ENCODE data around the gene COX6B1. TPM values are rescaled to one million over a fixed set of nuclear protein-coding genes. Genes with fewer than 3 reads are reported as not detected.

The COX6B1 gene
- total and polyA plus RNA-seq, 2 experiments from 2014 or later: 817 to 1,609 TPM

DNA sequence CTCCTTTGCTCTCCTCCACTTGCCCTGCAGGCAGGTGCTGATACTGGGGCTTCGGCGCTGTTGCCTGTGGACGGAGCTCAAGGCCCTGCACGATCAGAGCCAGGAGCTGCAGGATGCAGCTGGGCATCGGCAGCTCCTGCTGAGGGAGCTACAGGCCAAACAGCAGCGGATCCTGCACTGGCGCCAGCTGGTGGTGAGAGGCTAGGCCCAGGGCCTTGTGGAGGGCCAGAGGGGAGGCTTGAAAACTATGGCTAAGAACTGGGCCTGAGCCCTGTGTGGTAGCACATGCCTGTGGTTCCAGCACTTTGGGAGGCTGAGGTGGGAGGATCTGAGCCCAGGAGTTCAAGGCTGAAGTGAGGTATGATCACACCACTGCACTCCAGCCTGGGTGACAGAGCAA is 29.3 kb upstream of the COX6B1 start:
- H3K4me3 ChIP-seq: no peak overlapping the region
- TF ChIP-seq, protein P1, sequence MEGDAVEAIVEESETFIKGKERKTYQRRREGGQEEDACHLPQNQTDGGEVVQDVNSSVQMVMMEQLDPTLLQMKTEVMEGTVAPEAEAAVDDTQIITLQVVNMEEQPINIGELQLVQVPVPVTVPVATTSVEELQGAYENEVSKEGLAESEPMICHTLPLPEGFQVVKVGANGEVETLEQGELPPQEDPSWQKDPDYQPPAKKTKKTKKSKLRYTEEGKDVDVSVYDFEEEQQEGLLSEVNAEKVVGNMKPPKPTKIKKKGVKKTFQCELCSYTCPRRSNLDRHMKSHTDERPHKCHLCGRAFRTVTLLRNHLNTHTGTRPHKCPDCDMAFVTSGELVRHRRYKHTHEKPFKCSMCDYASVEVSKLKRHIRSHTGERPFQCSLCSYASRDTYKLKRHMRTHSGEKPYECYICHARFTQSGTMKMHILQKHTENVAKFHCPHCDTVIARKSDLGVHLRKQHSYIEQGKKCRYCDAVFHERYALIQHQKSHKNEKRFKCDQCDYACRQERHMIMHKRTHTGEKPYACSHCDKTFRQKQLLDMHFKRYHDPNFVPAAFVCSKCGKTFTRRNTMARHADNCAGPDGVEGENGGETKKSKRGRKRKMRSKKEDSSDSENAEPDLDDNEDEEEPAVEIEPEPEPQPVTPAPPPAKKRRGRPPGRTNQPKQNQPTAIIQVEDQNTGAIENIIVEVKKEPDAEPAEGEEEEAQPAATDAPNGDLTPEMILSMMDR (IDR thresholded peaks at IDR 0.05; ENCODE audit: low read depth, low read length): no peak
- no peak for DNase-seq (ENCODE audit: low read depth in 1 of 2, low spot score in 1 of 2)
- H3K9me3 ChIP-seq (ENCODE audit: low read depth): no peaks in the 10 kb centered on the region
- no peaks in the 10 kb centered on the region for H3K36me3 ChIP-seq
- no peak overlapping the region for H3K27ac ChIP-seq
- H3K4me1 ChIP-seq (ENCODE audit: low read depth): no peaks in the 10 kb centered on the region
- H3K27me3 ChIP-seq: no peaks in the 10 kb centered on the region

DNA sequence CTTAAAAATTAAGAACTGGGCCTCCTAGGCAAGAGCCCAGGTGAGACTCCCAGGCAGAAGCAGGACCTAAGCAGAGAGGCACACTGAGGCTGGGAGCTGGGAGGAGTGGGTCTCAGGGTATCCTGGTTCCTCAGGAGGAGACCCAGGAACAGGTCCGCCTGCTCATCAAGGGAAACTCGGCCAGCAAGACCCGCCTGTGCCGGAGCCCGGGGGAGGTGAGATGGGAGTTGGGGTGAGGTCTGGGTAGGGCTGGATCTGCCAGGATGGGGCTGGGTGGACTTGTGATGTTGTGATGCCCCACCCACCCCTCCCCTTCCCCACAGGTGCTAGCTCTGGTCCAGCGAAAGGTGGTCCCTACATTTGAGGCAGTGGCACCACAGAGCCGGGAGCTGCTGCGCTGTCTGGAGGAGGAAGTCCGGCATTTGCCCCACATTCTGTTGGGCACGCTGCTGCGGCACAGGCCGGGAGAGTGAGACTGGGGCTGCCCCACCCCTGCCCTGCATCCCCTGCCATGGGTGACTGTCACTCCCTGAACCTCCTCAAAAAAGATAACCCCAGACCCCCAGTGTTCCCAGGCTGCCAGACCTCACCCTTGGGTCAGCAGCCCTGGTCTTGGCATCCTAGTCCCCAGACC is 28.7 kb upstream of the COX6B1 start:
- H3K4me3 ChIP-seq: no peak overlapping the region
- H3K27ac ChIP-seq: no peak overlapping the region
- TF ChIP-seq, protein P1 (IDR thresholded peaks at IDR 0.05; ENCODE audit: low read depth, low read length): no peak
- no peaks in the 10 kb centered on the region for H3K36me3 ChIP-seq
- no peaks in the 10 kb centered on the region for H3K4me1 ChIP-seq (ENCODE audit: low read depth)
- no peak for DNase-seq (ENCODE audit: low read depth in 1 of 2, low spot score in 1 of 2)
- no peaks in the 10 kb centered on the region for H3K27me3 ChIP-seq
- H3K9me3 ChIP-seq (ENCODE audit: low read depth): no peaks in the 10 kb centered on the region

DNA sequence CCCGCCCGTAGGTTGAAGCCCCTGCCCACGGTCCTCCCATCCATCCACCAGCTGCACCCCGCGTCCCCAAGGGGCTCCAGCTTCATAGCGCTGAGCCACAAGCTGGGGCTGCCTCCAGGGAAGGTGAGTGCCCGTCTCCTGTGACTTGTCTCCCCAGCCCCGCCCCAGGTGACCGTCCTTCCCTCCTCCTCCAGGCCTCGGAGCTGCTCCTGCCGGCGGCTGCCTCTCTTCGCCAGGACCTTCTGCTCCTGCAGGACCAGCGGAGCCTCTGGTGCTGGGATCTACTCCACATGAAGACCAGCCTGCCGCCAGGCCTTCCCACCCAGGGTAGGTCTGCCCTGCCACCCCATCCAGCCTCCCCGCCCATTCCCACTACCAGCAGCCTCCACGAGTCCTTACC is 28.1 kb upstream of the COX6B1 start:
- H3K4me1 ChIP-seq (ENCODE audit: low read depth): no peaks in the 10 kb centered on the region
- H3K27me3 ChIP-seq: no peaks in the 10 kb centered on the region
- H3K27ac ChIP-seq: no peak overlapping the region
- no peaks in the 10 kb centered on the region for H3K36me3 ChIP-seq
- DNase-seq (ENCODE audit: low read depth in 1 of 2, low spot score in 1 of 2): no peak
- H3K4me3 ChIP-seq: no peak overlapping the region
- H3K9me3 ChIP-seq (ENCODE audit: low read depth): no peaks in the 10 kb centered on the region
- TF ChIP-seq, protein P1 (IDR thresholded peaks at IDR 0.05; ENCODE audit: low read depth, low read length): no peak

DNA sequence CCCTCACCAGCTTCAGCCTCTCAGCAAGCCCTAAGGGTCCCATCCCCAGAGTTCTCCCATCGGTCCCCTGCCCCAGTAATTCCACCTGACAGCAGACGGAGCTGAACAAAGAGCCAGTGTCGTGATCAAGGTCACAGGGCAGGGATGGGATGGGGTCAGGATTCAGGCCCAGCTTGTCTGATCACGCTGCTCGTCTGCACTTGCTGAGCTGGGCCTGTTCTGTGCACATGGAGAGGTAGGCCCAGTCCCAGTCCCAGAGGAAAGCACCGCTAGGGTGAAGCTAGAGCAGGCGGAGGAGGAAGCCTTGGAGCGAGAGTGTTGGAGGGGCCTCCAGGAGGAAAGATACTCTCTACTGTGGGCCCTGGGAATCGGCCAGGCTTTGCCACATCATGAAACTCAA is 26.4 kb upstream of the COX6B1 start:
- Histone ChIP-seq H3K27ac (no peak overlapping the region), H3K4me1 (ENCODE audit: low read depth) (no peaks in the 10 kb centered on the region), H3K27me3 (no peaks in the 10 kb centered on the region), H3K4me3 (no peak overlapping the region), H3K36me3 (no peaks in the 10 kb centered on the region), H3K9me3 (ENCODE audit: low read depth) (no peaks in the 10 kb centered on the region)
- TF ChIP-seq, protein P1 (IDR thresholded peaks at IDR 0.05; ENCODE audit: low read depth, low read length): no peak
- DNase-seq (ENCODE audit: low read depth in 1 of 2, low spot score in 1 of 2): no peak

DNA sequence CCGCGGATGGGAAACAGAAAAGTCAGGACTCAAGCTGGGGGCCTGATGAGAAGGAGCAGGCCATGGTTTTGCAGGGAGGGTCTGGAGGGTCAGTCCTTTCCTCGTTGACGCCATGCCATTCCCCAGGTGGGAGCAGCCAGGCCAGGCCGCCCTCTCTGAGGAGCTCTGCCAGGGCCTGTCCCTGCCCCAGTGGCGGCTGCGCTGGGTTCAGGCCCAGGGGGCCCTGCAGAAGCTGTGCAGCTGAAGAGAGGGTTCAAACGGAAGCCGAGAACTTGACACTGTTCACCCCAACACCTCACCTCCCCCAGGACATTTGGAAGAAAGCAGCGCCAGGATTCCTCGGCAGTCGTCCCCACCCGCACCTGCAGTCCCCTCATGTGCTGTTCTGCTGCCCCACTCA is 25.4 kb upstream of the COX6B1 start:
- H3K27me3 ChIP-seq: no peaks in the 10 kb centered on the region
- no peak for DNase-seq (ENCODE audit: low read depth in 1 of 2, low spot score in 1 of 2)
- H3K9me3 ChIP-seq (ENCODE audit: low read depth): no peaks in the 10 kb centered on the region
- TF ChIP-seq, protein P1 (IDR thresholded peaks at IDR 0.05; ENCODE audit: low read depth, low read length): no peak
- no peaks in the 10 kb centered on the region for H3K36me3 ChIP-seq
- H3K4me3 ChIP-seq: no peak overlapping the region
- H3K4me1 ChIP-seq (ENCODE audit: low read depth): no peaks in the 10 kb centered on the region
- H3K27ac ChIP-seq: no peak overlapping the region

All from cardiac muscle cell (in vitro differentiated cells and primary cell).